Left ventricle myocardium inferior (tissue), 1 donor: ENCODE measurements around the gene PLD6. TPM values are rescaled to one million over a fixed set of nuclear protein-coding genes. Genes with fewer than 3 reads are reported as not detected.

ENCODE experiments used
- DNase-seq: peaks from one replicate; pipeline ENCODE4 v3.0.0-alpha.2; 2020
- H3K27ac ChIP-seq: fragments of 200-600 bp; replicated peaks from 2 replicates; pipeline ENCODE4 v1.8.0; 2021
- H3K27me3 ChIP-seq: fragments of 200-600 bp; 2 replicates; pipeline ENCODE4 v1.8.0; 2021; ENCODE audit warnings: low read depth
- H3K36me3 ChIP-seq: fragments of 200-600 bp; 2 replicates; pipeline ENCODE4 v1.8.0; 2021
- H3K4me1 ChIP-seq: fragments of 200-600 bp; 2 replicates; pipeline ENCODE4 v1.8.0; 2021
- H3K4me3 ChIP-seq: fragments of 200-600 bp; 2 replicates; pipeline ENCODE4 v1.8.0; 2021; ENCODE audit warnings: mild to moderate bottlenecking, moderate library complexity
- H3K9me3 ChIP-seq: fragments of 200-600 bp; replicated peaks from 2 replicates; pipeline ENCODE4 v1.8.0; 2021
- CTCF ChIP-seq: fragments of 200-600 bp; IDR thresholded peaks from 2 replicates; pipeline ENCODE4 v1.8.0; 2021; ENCODE audit warnings: antibody characterized with exemption, mild to moderate bottlenecking, borderline replicate concordance
- intact Hi-C: fragments of 100-400 bp; cut with micrococcal nuclease; formaldehyde crosslinking; loops from one replicate; pipeline ENCODE4 v1.11.0; 2022
- total RNA-seq: library from RNA; stranded (reverse); fragmentation: NEBNext Ultra II Directional; extraction: Animal tissue kit (Norgen Biotek cat#: 25700); gene quantifications from one replicate; pipeline ENCODE4 v1.2.1, GENCODE V29; 2021
- donor health status: DM: no; HTN: yes; CAD: no; lungs with severe emphysema.

PLD6 gene
- total RNA-seq, 1 donor from 2014 or later = 7.3 TPM

DNA sequence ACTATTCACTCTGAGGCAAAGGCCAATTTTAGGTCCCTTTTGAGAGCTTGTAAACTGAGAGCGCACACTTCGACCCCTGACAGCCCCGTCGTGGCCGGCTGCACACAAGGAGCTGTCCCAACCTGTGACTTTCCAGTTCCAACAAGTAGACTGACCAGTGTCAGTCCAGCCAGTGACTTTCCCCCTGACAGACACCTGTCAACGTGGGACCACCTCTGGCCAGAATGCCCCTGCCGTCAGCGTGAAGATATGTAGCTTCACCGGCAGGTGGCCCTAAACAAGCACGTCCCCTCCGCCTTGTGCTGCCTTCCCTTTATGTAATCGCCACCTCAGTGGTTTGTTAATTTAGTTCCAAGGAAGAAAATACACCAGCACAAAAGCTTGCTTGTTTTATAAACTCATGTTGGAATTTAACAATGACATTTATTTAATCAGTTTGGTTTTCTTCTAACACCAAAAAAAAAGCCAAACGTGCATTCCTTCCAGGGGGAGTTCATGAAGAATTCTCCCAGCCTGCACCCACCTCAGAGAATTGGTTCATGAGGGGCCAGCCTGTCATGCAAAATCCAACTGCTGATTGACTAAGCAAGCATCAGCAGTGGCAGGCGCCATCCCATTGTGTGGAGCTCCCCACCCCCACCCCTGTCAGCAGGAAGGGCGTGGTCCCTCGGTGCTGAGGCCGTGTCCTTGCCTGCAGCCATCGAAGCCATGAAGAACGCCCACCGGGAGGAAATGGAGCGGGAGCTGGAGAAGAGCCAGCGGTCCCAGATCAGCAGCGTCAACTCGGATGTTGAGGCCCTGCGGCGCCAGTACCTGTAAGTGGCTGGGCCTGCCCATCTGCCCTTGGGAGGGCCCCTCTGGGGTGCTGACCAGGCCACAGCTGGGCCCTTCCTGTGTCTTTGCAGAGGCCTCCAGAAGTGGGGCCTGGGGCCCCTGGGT is 33.9 kb downstream of the PLD6 start:
- H3K9me3 ChIP-seq = no peaks in the 10 kb centered on the region
- no peaks in the 10 kb centered on the region for H3K27me3 ChIP-seq
- H3K4me1 ChIP-seq = peaks cover 34% of the 10 kb centered on the region
- intact Hi-C loops = no loop called here
- no peak for TF ChIP-seq CTCF
- H3K27ac ChIP-seq = peak overlapping the region; percentile 75
- peak; percentile 66 for DNase-seq
- H3K4me3 ChIP-seq = no peak overlapping the region
- peaks cover 93% of the 10 kb centered on the region for H3K36me3 ChIP-seq

- no peak for DNase-seq
- Histone ChIP-seq H3K4me3 (no peak overlapping the region), H3K27me3 (no peaks in the 10 kb centered on the region), H3K27ac (peak overlapping the region; percentile 75), H3K9me3 (no peaks in the 10 kb centered on the region), H3K36me3 (peaks cover 93% of the 10 kb centered on the region), H3K4me1 (peaks cover 34% of the 10 kb centered on the region)
- intact Hi-C loops = no loop called here
- no peak for TF ChIP-seq CTCF
Measured at GRCh38 chr17:17171186-17171585, 34.9 kb downstream of the PLD6 start.

- H3K4me1 ChIP-seq = peaks cover 34% of the 10 kb centered on the region
- no peak for TF ChIP-seq CTCF
- H3K9me3 ChIP-seq = no peaks in the 10 kb centered on the region
- DNase-seq = no peak
- peaks cover 93% of the 10 kb centered on the region for H3K36me3 ChIP-seq
- intact Hi-C loops = no loop called here
- H3K27ac ChIP-seq = peak overlapping the region; percentile 75
- H3K4me3 ChIP-seq = no peak overlapping the region
- no peaks in the 10 kb centered on the region for H3K27me3 ChIP-seq
Measured at GRCh38 chr17:17170346-17170985, 35.7 kb downstream of the PLD6 start.

DNA sequence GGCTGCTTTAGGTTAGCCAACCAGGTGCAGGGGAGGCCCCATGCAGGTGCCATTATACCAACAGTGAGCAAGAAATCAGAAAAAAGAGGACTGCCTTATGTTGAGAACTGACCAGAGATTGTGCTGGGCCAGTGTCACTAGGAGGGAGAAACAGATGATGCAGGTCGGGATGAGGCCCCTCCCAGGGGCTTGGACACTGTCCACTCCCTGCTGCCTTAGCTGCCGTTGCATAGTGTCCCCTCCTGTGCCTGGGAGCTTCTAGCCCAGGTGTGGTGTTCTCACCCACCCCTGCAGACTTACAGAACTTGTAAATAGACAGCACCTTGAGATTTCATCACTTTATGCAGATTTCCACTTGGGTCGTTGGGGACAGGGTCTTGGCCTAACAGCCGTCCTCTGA is 36.7 kb downstream of the PLD6 start:
- intact Hi-C loops = no loop called here
- Histone ChIP-seq H3K27me3 (no peaks in the 10 kb centered on the region), H3K9me3 (no peaks in the 10 kb centered on the region), H3K27ac (no peak overlapping the region), H3K36me3 (peaks cover 93% of the 10 kb centered on the region), H3K4me1 (peaks cover 34% of the 10 kb centered on the region), H3K4me3 (no peak overlapping the region)
- DNase-seq = no peak
- no peak for TF ChIP-seq CTCF

- H3K9me3 ChIP-seq = no peaks in the 10 kb centered on the region
- no peak for TF ChIP-seq CTCF
- no peak overlapping the region for H3K27ac ChIP-seq
- H3K36me3 ChIP-seq = peaks cover 91% of the 10 kb centered on the region
- peaks cover 34% of the 10 kb centered on the region for H3K4me1 ChIP-seq
- no peaks in the 10 kb centered on the region for H3K27me3 ChIP-seq
- intact Hi-C loops = no loop called here
- H3K4me3 ChIP-seq = no peak overlapping the region
- DNase-seq = no peak
Measured at GRCh38 chr17:17168401-17168800, 37.7 kb downstream of the PLD6 start.
